GM18519 (cell line): ENCODE measurements around the gene SPI1.
"Not testable (repeated sequence)": the region's sequence is repeated elsewhere in the genome, so short reads cannot be mapped to it uniquely, and the experiment has no call there.

ENCODE experiments used
- ATAC-seq: cut with Tn5 transposase; IDR thresholded peaks from one replicate; pipeline ENCODE4 v1.9.1; 2021; ENCODE audit warnings: mild to moderate bottlenecking, moderate library complexity; ENCODE audit not compliant: unreplicated experiment, low FRiP score

The SPI1 gene

DNA sequence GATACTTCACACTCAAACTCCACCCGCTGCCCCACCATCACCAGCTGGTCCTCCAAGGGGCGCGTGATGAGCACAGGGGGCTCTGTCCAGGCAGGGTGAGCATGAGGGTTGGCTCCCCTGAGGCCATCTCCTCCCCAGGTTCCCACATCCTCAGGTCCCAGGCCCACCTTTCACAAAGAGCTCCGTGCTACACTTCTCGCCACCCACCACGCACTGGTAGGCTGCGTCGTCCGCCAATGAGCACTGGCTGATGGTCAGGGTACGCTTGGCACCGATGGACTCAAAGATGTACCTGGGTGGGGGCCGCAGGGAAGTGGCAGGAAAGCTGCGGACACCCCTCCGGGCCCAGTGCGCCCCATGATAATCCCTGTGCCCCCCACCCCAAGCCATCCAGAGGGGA, 35.5 kb downstream of the SPI1 start:
- ATAC-seq = no peak

DNA sequence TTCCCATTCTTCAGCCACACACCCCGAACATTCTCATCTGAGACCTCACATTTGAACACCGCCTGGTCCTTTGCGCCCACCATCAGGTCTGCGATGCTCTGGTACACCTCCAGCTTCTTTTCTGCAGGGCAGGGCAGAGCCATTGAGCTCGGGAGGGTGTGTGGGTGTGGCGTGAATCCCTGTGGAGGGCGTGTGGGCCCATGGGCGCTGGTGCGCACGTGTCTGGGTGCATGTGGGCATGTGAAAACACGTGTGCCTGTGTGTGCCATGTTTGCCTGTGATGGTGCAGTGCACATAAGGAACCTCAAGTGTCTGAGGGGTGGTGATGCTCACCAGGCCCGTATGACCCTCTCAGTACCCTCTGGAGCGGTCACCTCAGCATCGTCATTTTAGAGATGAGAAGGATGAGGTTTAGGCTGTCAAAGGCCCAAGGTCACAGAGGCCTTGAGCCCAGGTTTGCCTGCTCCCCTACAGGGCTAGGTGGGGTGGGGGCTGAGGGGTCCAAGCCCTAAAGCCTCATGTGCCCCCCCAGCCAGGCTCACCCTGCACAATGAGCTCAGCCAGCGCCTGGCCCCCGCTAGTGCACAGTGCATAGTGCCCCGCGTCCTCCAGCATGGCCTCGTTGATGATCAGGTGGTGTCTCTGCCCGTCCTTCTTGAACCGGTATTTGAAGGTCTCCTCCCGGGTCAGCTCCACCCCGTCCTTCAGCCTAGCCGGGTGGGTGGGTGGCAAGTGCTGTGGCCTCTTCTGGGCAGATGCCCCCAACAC, 36.1 kb downstream of the SPI1 start:
- ATAC-seq = no peak

DNA sequence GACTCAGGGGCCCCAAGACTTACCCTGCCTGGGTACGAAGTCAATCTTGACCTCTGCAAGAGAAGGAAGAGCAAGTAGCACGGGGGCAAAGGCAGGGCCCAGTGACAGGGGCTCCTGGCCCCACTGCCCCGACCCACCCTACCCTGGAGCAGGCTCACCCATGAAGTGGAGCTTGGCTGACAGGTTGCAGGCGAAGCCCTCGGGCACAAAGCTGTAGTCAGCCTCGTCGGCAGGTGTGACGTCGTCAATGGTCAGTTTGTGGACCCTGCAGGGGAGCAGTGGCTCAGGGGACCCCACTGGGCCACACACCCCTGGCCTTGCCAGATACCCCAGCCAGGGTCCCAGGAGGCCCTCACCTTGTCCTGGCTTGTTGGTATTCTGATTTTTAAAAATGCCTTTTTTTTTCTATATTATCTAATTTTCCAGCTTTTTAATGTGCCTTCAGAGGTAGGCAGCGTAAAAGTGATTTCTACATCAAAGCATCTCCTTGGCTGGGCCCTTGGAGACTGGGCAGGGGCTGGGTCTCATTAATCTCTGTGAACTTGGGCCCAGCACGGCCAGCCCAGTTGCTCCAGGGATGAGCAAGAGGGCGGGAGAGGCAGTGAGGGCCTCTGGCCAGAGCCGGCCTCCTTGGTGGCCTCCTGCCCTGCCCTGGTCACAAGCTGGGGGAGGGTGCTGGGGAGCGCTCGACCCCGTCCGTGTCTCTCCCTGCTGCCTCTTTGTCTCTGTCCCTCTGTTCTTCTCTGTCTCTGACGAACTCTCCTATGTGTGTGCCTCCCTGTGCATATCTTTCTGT, 37.2 kb downstream of the SPI1 start:
- no peak for ATAC-seq

DNA sequence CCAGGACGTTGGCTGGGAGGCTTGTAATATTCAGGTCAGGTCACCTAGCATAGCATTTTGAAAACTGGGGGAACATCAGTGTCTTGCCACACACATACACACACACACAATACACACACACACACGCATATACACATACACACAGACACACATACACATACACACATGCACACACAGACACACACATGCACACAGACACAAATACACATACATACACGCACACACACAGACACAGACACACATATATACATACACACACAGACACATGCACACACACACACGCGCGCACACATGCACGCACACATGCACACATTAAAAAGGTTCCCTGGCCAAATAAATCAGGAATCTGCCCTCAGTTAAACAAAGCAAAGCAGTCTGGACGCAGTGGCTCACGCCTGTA, 38.3 kb downstream of the SPI1 start:
- no peak for ATAC-seq

DNA sequence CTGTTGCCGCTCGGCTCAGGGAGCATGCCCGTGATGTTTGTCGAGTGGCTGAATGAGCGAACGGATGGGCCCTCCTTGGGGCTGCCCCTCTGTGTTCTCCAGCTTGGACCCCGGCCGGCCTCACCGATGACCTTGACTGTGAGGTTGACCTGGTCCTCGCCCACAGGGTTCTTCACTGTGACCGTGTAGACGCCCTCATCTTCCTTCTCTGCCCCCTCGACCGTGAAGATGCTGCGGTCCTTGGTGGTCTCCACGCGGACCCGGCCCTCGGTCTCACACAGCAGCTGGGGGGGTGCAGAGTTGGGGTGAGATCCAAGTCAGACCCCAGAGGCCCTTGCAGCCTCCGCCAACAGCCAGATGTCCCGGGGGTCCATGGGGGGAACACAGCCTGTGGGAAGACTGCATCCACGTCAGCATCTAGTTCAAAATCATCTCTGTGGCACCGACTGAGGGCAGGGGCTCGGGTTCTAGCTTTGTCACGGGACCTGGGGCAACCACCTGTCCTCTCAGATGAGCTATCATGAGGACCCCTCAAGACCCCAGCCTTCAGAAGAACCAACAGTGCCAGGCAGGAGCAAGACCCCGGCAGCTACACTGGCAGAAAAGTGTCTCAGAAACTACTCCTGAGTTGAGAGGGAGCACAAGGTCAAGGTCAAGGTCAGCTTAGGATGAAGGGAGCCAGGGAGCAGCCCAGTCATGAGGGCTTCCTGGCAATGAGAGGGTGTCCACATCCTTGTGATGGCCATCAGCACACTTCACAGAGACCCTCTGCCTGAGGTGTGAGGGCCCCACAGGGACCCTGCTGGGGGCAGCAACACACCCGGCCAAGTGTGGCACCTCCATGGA, 39.7 kb downstream of the SPI1 start:
- no peak for ATAC-seq

DNA sequence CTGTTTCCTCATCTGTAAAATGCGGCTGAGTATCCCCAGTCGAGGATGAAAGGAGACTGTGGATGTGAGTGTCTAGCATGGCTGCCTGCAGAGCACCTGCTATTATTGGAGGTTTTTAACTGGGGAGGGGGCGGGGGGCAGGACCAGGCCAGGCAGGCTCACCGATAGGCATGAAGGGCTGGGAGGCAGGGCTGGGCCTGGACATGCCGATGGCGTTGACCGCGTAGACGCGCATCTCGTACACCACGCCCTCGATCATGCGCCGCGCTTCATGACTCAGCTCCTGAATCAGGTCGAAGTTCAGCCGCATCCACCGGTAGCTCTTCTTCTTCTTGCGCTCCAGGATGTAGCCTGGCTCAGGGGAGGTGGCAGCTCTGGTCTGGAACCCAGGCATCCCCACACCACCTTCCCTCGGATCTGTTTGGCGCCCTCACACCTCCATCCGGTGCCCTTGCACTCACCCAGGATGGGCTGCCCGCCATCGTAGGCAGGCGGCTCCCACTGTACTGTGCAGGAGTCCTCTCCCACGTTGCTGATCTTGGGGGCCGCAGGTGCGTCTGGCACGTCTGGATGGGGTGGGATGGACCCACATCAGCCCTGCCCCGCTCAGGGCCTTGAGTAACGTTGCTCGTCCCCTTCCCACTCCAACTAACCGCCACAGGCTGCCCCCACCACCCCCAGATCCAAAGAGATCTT, 41.0 kb downstream of the SPI1 start:
- ATAC-seq = no peak

DNA sequence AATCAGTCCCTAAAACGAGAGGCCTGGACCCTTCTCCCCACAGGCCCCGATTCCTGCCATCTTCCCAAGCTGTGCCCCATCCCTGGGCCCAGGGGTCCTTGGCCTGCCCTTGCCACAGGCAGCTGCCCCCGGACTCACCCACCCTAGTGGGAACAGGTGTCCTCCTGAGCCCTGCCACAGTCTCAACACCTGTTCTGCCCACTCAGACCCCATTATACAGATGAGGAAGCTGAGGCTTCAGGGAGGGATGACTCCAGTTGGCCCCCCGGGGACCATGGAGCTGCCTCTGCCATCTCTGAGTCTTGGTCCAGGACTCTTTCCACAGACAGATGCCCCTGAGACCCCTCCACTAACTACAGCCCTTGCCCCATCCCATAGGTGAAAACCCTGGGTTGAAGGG, 41.8 kb downstream of the SPI1 start:
- no peak for ATAC-seq

DNA sequence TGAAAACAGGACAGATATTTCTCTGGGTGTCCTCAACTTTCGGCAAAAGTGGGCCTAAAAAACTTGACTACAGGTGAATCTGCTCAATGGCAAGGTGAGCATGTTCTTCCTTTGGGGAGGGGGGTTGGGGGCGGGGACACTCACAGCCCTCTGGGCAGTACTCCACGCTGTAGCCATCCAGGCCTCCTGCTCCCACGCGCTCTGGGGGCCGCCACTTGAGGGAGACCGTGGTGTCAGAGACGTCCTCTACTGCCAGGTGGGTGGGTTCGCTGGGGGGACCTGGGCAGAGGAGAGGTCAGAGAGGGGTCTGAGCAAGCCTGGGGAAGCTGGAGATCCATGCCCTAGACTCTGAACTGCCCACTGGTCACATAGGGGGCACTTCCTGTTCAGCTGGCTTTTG, 42.6 kb downstream of the SPI1 start:
- no peak for ATAC-seq

DNA sequence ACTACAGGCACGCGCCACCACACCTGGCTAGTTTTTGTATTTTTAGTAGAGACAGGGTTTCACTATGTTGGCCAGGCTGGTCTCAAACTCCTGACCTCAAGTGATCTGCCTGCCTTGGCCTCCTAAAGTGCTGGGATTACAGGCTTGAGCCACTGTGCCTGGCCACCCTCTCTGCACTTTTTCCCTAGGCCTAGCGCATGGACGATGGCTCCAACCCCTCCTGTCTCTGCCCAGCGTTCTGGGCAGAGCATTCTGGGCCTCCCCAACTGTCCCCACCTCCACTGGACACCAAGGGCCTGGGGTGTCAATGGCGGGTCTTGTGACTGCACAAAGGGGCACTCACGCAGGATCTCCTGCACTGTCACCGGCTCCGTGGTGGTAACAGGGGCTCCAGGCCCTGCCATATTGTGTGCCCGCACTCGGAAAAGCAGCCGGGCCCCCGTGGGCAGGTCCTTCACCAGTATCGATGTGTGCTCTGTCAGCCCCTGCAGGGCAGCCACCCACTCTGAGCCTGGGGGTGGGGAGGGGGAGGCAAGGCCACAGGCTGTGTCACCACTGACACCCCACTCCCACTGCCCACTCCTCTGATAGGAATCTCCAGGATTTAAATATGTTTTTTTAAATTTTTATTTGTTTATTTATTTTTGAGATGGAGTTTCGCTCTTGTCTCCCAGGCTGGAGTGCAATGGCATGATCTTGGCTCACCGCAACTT, 43.5 kb downstream of the SPI1 start:
- not testable (repeated sequence) for ATAC-seq

DNA sequence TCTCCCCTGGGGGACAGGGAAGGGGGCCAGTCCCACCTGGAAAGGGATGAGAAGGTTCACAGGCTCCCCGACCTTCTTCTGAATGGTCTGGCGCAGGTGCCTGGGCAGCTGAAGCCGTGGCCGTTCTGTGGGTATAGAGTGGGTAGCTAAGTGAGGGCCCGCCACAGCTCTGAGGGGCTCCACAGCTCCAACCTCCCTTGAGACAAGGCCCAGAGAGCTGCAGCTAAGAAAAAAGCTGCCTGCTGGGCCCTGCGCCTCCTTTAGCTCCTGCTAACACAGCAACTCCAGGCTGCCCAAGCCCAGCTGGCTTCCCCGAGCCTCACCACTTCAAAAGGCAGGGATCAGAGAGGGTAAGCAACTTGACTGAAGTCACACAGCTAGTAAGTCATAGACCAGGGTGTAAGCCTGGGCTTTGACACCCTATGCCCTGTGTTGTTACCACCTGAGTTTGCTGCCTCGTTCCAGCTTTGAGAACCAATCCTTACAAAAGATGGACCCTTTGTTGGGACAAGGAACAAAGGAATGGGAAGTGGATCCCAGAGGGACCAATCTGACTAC, 44.4 kb downstream of the SPI1 start:
- no peak for ATAC-seq

DNA sequence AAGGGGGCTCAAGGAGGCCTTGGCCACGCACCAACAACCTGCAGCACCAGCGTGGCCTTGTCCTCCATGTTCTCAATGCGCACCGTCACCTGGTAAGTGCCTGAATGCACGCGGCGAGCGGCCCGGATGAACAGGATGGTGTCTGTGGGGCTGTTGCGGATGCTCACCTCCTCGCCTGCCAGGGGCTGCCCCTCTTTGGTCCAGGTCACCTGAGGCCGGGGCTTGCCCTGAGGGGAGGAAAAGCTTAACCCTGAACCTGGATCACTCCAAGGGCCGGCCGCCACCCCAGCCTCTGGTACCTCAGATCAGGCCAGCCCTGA, 44.9 kb downstream of the SPI1 start:
- ATAC-seq = no peak

DNA sequence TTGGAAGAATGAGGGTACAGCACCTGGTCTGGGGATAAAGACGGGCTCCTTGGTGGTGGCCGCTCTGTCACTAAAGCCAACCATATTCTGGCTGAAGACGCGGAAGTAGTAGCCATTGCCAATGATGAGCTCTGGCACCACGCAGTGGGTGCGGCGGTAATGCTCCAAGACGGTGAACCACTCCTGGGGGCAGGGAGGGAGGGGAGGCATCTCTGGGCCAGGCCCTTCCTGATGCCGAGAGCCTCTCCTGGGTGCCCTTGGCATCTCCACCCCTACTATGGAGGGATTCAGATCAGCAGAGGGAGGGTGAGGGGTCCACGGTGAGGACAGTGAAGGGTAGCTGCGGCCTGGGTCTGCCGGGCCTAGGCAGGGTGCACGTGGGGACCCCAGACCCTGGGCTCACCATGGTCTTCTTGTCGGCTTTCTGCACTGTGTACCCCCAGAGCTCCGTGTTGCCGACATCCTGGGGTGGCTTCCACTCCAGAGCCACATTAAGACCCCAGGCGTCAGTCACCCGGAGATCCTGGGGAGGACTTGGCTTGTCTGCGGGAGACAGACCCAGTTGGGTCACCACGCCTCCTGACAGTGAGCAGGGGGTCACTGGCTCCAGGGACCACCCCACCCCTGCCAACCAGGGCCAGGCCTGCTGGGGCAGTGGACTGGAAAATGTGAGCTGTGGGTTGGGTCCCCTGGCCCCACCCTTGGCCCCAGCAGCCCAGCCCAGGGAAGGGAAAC, 45.4 kb downstream of the SPI1 start:
- no peak for ATAC-seq

DNA sequence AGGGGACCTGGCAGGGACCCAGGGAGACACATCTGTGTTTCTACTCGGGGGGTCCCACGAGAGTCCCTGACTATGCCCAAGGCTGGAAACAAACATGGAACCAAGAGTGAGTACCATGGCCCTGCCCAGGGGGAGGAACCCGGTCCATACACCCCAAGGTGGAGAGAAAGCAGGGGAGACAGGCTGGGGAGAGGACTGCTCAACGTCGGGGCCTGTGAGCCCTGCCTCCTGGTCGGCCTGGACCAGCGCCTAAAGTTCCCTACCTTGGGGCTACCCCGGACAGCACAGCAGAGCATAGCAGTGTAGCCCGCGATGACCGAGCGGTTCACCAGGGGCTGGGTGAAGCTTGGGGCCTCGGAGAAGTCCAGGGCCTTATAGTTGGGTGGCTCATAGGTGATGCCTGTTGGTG, 46.0 kb downstream of the SPI1 start:
- ATAC-seq = no peak

DNA sequence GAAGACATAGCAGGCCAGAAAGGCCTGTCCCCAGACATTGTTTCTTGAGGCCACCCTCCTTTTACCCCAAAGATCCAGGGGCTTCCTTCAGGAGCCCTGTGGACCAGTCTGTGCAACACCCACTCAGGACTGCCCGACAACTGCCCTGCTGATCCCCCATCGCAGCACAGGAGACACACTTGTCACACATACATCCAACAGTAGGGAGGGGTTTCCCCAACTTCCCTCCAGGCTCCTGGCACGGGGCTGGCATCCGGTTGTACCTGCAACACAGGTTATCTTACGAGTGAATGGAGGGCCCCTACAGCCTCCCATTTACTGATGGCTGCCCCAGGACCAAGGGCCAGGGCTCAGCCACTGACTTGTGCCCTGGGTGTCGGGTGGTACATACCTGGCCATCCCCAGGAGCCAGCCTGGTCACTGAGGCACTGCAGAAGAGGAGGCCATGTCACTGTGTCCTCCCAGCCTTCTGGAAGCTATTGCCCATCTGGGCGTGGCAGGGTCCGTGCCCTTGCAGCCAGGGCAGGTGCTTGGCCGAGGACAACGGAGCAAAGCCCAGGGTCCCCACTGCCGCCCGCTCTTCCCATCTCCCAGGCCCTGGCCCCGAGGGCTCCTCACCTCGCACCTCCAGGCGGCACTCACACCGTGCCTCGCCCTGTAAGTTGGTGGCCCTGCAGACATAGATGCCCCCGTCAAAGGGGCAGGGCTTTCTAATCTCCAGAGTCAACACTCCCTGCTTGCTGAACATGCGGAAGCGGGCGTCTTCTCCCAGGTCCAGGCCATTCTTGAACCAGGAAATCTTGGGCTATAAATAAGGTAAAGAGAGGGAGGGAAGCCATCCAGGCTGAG, 46.7 kb downstream of the SPI1 start:
- ATAC-seq = no peak

DNA sequence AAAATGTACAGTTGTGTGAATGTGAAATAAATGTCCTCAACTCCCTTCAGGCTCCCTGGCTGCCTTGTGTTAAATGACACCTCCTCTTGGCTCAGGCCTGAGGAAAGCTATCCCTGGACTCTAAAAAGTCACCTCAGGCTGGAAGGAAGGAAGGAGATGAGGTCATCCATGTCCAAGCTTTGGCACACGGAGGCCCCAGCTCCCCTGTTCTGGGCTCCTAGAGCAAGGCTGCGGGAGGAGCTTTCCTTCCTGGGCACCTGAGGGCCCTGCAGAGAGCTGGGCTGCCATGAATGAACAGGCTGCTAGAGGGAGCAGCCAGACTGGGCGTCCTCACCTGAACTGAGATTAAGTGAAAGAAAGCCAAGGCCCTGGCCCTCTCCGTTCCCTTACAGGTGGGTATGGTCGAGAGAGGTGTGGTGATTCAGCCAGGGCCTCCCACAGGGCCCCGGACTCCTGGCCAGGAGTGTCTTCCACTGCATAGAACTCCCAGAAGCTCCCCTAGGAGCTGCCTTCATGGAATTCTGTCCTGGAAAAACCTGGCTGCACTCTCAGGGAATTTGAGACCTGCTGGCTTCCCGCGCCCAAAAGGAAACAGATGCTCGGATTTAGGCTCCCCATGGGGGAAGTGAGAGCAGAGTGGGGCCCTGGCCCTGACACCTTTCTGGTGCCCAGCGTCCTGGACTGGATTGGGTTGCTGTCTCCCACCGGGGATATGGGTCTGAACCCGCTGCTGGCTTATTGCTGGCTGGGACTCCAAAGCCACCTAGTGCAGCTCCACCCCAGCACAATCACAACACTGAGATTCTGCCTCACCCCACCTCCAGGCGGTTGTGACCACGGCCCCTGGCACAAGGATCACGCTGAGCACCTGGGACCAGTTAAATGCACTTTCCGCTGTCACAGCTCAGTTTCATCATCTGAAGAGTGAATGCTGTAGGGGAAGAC, 48.1 kb downstream of the SPI1 start:
- no peak for ATAC-seq

DNA sequence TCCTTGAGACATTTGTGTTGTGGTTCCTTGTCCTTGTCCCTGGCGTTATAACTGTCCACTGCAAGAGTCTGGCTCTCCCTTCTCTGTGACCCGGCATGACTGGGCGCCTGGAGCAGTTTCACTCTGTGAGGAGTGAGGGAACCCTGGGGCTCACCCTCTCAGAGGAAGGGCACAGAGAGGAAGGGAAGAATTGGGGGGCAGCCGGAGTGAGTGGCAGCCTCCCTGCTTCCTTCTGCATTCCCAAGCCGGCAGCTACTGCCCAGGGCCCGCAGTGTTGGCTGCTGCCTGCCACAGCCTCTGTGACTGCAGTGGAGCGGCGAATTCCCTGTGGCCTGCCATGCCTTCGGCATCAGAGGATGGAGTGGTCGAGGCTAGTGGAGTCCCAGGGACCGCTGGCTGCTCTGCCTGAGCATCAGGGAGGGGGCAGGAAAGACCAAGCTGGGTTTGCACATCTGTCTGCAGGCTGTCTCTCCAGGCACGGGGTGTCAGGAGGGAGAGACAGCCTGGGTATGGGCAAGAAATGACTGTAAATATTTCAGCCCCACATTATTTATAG, 48.8 kb downstream of the SPI1 start:
- no peak for ATAC-seq
